HG02623 (cell line): ENCODE measurements around the gene ZNF335.
"Not testable (repeated sequence)": the region's sequence is repeated elsewhere in the genome, so short reads cannot be mapped to it uniquely, and the experiment has no call there.

ENCODE experiments used
- ATAC-seq: cut with Tn5 transposase; IDR thresholded peaks from one replicate; pipeline ENCODE4 v1.9.1; 2021; ENCODE audit warnings: moderate library complexity; ENCODE audit not compliant: unreplicated experiment

ZNF335 gene

DNA sequence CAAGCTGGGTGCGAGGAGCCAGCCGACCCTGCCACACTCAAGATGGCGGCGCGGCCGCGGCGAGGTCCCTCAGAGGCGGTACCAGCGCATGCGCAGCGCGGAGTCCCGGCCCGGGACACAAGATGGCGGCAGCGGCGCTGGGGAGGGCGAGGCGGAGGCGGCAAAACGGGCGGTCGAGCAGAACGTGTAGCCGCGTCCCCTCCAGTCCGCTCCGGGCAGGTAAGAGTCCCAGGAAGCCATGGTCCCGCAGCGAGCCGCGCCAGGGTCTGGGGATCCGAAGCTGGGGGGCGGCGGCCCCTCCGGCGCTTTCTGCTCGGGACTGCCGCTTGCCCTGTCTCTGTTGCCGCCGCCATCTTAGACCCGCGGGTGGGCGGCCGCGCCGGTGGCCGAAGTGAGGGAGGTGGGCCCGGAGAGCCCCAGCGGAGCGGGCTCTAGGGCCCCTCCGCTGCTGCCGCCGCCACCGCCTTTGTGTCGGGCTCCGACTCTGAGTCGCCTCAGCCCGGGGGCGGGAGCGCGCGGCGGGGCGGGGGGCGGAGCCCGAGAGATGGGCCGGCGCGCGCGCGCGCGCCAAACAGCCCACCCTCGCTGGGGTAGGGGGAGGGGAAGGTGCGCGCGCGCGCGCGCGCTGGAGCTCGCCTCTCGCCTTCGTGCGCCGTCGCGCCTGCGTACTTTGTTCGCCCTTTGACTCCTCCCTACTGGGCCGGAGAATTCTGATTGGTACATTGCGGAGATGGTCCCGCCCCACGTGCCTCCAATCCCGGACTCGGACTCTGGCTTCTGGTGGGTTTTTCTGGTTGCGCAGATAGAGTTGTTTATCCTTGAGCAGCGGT lies 37.2 kb downstream of the ZNF335 start, which contains the start of gene PCIF1:
Gene PCIF1, plus strand, starts transcription at position 98 of the 830 bp plus-strand sequence. CDS start 4,317 bp downstream, outside the sequence.
- peak; percentile 74 for ATAC-seq

DNA sequence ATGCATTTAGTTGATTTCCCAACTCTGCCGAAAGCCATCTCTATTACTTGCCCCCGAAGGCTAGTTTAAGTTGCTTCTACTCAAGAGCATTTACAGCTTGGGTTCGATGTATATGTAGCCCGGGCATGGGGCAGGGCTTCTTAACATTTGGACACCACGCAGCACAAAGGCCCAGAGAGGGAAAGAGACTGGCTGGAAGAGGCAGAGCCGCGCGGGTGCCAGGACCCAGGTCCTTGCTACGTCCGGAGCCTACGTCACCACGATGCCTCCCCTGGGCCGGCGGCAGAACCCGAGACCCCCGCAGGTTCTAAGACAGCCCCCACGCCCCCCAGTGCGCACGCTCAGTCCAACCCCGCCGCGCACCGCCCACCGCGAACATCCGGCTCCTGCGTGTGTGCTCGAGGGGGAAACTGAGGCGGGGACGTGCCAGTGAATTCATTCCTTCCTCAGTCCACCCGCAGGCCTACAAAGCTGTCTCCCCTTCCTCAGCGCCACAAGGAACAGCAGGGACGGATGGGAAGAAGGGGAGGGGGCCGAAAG lies 37.9 kb downstream of the ZNF335 start:
- peak; percentile 8 for ATAC-seq

DNA sequence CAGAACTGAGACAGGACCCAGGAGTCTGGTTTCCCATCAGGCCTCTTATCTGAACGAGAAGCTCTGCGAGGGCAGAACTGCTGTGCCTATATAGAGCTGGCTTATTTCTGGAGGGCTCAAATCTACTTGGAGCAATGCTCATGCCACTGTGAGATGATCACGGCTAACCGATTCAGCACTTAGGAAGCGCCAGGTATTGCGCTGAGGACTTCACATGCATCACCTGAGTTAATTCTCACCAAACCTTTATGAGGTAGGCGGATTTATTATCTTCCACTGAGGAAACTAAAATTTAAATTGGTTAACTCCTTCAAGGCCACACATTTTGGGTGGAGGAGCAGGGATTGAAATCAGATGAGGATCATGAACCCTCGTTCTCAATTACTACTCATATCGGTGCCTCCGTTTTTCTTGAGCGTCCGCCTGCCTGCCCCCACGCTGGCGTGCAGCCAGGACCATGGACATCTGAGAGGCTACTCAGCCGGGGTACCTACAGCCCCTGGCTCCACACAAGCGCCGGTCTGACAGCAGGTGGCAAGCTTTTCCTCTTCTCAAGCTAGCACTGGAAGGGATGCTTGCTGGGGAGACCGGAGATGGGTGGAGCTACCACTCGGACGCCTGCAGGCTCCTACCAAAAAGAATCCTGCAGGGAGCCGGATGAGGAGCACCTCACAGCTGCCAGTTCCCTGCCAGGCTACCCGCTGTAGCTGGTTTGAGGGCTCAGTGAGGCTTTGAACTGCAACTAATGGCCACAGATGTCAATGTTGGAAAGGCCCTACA lies 38.5 kb downstream of the ZNF335 start:
- ATAC-seq, result no peak

DNA sequence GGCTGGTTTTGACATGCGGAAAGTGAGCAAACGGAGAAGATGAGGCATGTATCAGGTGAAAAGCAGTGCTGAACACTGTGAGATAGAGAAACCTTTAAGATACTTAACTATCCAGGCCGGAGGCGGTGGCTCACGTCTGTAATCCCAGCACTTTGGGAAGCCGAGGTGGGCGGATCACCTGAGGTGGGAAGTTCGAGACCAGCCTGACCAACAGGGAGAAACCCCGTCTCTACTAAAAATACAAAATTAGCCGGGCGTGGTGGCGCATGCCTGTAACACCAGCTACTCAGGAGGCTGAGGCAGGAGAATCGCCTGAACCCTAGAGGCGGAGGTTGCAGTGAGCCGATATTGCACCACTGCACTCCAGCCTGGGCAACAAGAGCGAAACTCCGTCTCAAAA lies 40.3 kb downstream of the ZNF335 start:
- ATAC-seq, result not testable (repeated sequence)

DNA sequence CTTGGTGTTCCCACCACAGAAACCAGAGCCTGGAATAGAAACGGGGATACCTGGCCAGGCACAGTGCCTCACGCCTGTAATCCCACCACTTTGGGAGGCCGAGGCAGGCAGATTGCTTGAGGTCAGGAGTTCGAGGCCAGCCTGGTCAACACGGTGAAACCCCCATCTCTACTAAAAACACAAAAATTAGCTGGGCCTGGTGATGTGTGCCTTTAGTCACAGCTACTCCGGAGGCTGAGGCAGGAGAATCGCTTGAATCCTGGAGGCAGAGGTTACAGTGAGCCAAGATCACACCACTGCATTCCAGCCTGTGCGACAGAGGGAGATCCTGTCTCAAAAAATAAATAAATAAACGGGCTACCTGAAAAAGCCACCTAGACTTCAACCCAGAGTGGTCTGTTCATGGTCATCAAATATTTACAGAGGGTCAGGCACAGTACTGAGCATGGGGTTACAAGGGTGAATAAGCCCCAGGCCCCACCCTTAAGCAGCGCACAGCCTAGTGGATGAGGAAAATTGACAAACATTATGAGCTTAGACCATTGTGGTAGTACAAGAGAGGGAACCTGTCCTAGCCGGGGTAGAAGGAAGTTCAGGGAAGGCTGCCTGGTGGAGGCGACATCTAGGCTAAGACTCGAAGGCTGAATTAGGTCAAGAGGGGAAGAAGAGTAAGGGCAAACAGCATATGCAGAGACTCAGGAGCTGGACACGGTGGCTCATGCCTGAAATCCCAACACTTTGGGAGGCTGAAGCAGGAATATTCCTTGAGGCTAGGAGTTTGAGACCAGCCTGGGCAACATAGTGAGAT lies 44.7 kb downstream of the ZNF335 start:
- no peak for ATAC-seq

DNA sequence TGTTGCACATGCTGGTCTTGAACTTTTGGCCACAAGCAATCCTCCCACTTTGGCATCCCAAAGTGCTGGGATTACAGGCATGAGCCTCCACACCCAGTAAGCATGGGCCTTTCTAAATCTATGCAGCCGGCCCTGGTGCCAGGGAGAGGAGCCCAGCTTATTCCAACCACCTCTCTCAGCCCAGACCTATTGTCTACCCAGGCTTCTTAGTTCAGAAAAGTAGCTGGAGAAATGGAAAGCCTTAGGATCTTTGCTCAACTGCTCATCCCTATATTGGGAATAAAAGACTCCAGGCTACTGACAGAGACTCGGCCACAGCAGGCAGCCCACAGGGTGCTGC lies 45.3 kb downstream of the ZNF335 start:
- no peak for ATAC-seq

DNA sequence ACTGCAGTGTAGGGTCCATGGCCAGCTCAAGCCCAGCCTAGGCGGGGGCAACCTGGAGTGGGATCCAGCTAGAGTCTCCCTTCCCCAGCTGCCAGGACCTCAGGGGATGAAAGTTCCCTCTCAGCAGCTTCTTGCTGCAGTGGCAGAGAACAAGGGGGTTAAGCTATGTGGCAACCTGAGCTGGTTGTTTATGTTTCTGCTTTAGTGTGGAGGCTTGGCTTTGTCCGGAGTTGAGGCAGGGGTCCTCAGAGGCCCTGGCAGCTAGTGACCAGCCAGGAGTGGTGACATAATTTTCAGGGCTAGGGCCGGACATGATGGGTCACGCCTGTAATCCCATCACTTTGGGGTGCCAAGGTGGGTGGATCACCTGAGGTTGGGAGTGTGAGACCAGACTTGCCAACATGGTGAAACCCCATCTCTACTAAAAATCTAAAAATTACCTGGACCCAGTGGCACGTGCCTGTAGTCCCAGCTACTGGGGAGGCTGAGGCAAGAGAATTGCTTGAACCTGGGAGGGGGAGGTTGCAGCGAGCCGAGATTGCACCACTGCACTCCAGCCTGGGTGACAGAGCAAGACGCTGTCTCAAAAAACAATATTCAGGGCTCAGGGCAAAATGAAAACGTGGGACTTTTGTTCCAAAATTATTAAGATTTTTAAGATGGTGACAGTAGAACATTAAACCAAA lies 46.0 kb downstream of the ZNF335 start:
- ATAC-seq, result no peak

DNA sequence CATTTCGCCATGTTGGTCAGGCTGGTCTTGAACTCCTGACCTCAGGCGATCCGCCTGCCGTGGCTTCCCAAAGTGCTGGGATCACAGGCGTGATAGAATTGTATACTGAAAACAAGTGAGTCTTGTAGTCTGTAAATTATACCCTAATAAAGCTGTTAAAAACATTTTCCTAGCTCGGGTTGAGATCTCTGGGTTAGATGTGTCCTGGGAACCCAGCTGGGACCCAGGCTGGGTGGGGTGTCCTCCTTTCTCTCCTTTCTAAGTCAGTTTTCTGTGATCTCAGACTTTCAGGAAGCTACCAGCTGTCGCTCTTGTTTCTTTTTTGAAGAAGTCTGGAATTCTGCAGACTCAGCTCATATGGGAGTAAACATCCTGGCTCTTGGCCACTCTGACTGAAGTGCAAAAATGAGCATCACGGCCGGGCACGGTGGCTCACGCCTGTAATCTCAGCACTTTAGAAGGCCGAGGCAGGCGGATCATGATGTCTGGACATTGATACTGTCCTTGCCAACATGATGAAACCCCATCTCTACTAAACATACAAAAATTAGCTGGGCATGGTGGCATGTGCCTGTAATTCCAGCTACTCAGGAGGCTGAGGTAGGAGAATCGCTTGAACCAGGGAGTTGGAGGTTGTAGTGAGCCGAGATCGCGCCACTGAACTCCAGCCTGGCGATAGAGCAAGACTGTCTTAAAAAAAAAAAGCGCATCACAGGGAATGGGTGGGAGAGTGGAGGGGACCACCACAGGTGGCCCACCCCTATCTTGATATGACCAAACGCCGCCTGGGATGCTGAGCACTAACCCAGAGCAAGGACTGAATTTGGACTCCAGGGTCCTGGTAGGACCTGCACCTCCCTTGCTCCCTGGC lies 47.4 kb downstream of the ZNF335 start:
- no peak for ATAC-seq

DNA sequence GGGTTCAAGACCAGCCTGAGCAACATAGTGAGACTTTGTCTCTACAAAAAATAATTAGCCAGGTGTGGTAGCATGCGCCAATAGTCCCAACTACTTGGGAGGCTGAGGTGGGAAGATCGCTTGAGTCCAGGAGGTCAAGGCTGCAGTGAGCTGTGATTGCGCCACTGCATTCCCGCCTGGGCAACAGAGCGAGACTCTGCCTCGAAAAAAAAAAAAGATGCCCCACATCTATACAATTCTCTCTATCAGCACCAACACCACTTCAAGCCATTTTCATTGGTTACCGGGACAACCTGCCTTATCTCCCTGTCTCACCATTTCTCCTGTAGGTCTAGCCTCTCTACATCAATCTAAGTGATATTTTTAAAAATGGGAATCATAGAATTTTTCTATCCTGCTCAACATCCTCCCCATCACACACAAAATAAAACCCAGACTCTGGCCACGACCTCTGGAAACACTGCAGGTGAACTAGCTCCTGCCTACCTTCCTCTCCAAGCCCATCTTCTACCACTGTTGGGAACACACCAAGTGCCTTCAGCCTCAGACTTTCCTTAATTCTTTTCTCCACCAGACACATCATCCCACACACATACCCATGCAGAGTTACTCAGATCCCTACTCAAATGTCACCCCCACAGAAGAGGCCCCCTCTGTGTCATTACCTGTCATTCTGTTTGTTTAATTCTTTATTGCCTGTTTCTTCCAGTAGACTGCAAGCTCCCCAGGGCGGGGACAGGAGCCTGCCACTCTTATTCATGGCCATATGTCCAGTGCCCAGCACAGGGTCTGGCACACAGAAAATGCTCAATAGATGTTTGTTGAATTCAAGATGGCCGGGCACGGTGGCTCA lies 50.4 kb downstream of the ZNF335 start:
- ATAC-seq, result no peak

DNA sequence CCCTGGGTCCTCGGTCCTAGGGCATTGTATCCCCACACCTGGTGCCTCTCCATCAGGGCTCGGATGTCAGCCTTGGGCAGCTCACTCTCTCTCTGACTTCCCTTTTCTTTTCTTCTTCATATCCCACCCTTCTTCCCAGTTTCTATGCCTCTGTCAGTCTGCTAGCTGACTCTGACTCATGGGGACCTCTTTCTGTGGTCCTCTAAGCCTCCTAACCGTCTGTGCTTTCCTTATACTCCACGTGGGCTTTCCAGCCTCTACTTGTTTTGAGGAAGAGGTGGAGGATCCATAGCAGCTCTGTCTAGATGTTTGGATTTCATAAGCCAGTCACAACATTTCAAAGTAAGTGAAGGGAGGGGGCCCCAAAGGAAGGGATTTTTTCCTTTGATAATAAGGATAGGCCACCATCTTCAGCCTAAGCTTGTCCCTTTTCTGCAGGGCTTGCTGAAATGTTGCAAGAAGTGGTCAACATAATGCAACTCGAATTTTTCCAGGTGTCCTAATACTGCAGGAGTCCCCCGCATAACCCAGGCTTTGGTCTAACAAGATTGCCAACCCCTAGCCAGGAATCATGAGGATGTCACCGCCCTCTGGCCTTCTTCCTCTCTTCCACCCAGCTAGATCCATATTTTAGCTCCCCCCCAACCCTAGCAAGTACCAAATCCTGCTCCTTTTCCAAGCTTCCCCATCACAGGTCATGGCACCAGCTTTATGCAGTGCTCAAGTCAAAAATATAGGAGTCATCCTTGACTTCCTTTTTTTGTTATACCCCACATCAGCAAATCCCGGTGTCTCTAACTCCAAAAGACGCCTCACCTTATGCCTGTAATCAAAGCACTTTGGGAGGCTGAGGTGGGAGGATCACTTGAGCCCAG lies 51.3 kb downstream of the ZNF335 start:
- ATAC-seq, result no peak

DNA sequence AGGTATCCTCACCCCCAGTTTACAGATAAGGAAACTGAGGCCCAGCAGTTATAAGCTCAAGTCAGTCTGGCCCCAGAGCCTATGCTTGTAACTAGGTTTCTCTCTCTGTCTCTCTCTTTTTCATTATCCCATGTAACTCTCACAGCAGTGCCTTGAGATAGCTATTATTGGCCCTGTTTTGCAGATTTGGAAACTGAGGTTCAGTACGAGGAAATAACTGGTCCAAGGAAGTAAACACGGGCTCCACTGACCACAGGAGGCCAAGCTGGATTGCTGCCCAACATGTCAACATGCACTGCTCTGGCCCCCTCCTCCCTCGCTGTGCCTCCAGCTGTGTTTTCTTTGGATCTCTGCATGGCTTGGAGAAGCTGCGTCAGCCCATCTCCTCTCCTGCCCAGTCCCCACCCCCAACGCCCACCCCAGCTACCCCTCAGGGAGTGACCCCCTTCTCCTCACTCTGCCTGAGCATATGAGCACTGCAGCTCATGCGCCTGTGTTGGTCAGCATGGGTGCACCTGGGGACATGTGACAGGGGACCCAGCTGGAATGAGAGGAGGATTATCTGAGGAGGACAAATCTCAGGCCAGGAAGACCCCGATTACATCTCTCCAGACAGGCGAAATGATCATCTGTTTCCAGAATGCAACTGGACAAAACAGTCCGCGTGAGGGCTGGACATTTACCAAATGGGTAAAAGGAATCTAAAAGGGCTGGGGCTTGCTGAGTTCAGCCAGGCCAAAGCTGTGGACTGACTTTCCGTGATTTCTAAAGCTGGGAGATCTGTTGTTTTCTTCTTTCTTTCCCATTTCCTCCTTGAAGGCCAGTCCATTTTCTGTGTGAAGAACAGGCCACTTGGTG lies 52.2 kb downstream of the ZNF335 start:
- no peak for ATAC-seq

DNA sequence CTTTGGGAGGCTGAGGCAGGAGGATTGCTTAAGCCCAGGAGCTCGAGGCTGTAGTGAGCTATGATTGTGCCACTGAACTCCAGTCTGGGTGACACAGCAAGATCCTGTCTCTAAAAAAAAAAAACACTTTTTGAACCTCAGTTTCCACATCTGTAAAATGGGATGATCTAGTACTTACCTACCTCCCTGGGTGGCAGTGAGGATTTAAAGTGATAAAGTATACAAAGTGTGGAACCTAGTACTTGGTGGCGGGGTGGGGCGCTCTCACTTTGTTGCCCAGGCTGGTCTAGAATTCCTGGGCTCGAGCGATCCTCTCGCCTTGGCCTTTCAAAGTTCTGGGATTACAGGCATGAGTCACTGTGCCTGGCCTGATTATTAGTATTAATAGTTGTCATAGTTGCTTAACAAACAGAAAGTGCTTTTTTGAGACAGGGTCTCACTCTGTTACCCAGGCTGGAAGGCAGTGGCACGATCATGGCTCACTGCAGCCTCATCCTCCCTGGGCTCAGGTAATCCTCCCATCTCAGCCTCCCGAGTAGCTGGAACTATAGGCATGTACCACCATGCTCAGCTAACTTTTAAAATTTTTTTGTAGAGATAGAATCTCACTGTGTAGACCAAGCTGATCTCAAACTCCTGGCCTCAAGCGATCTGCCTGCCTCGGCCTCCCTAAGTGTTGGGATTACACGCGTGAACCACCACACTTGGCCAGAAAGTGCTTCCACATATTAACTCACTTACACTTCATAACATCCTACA lies 53.0 kb downstream of the ZNF335 start:
- ATAC-seq, result no peak

DNA sequence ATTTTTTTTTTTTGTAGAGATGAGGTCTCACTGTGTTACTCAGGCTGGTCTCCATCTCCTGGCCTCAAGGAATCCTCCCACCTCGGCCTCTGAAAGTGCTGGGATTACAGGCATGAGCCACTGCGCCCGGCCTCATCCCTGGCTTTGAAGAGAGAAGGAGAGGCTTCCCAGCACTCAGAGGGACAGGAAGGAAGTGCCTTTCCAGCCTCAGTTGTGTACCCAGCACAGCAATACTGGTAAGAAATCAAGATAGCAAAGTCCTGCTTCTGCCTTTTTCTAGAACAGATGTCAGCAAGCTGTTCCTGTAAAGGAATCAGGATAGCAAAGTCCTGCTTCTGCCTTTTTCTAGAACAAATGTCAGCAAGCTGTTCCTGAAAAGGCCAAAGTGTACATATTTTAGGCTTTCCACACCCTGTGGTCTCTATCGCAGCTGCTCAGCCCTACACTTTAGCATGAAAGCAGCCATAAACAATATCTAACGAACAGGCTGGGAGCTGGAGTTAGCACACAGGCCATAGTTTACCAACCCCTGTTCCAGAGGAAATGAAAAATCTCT lies 53.7 kb downstream of the ZNF335 start:
- ATAC-seq, result no peak

DNA sequence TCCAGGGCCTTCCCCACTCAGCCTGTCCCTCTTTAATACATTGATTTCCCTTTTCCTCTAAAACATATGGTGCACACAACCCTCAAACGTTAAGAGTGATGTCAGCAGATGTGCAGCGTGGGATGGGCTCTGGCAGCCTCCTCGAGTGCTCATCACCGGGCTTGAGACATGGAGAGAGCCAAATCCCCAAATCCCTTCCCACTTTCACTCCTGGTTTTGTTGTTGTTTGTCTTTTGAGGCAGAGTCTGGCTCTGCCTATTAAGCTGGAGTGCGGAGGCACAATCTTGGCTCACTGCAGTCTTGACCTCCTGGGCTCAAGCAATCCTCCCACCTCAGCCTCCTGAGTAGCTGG lies 54.2 kb downstream of the ZNF335 start:
- ATAC-seq, result no peak

DNA sequence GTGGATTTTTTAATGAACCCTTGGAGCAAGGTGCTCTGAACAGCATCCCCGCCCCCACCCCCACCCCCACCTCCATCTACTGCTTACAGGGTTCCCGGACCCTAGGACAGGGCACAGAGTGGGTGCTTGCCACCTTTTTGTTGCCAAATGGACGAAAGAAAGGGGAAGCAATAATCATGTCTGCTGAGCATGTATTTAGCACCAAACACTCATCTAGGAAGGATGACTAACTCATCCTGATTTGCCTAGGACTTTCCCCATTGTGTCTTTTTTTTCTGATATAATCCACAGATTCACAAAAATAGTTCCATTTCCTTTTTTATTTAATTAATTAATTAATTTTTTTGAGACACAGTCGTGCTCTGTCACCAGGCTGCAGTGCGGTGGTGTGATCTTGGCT lies 58.9 kb downstream of the ZNF335 start:
- no peak for ATAC-seq

DNA sequence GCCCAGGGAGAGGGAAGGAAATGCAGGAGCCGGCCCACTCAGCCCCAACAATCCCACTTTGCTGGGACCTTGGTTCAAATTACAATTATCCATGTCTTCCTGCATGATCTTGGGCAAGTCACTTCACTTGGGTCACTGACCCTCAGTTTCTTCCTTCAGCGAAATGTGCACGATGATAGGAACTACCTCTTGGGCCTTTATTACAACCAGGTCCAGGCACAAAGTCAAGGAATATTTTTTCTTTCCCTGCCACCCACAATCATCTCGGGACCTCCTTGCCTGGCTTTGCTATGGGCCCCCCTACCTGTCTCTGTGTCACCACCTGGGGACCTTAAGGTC lies 59.7 kb downstream of the ZNF335 start:
- no peak for ATAC-seq
